Type B pancreatic cell (in vitro differentiated cells): ENCODE data around the gene ANKRD28. TPM values are rescaled to one million over a fixed set of nuclear protein-coding genes. Genes with fewer than 3 reads are reported as not detected.

ENCODE experiments used
- DNase-seq: peaks from one replicate; pipeline ENCODE4 v3.0.0; 2021; ENCODE audit warnings: mixed read lengths; ENCODE audit not compliant: unreplicated experiment; ENCODE audit errors: extremely low spot score
- H3K27ac Mint-ChIP-seq: 2 replicates; pipeline ENCODE4 v1.8.0; 2021; ENCODE audit warnings: mild to moderate bottlenecking, mixed read lengths
- H3K27me3 Mint-ChIP-seq: 2 replicates; pipeline ENCODE4 v1.8.0; 2021; ENCODE audit warnings: mixed read lengths
- H3K36me3 Mint-ChIP-seq: 2 replicates; pipeline ENCODE4 v1.8.0; 2021; ENCODE audit warnings: mixed read lengths
- H3K4me1 Mint-ChIP-seq: one replicate; pipeline ENCODE4 v1.8.0; 2021; ENCODE audit warnings: mixed read lengths; ENCODE audit not compliant: unreplicated experiment
- H3K4me3 Mint-ChIP-seq: 2 replicates; pipeline ENCODE4 v1.8.0; 2021; ENCODE audit warnings: mild to moderate bottlenecking, mixed read lengths
- H3K9me3 Mint-ChIP-seq: 2 replicates; pipeline ENCODE4 v1.8.0; 2021; ENCODE audit warnings: mixed read lengths
- total RNA-seq: library from RNA; stranded (reverse); gene quantifications from 2 replicates; pipeline ENCODE4 v1.2.1, GENCODE V29; 2021; ENCODE audit warnings: low replicate concordance
- TF ChIP-seq, protein P1 (sequence below): fragments of 200-600 bp; sonication (generic); conservative IDR thresholded peaks from 2 replicates; pipeline ENCODE4 v1.5.0; 2021; ENCODE audit warnings: antibody characterized with exemption, mild to moderate bottlenecking

ANKRD28 gene
- total RNA-seq, 1 donor from 2014 or later = 44.3 TPM

GRCh38 chr3:15657016-15657415, 140.8 kb downstream of the ANKRD28 start:
- peaks cover 4% of the 10 kb centered on the region for H3K36me3 Mint-ChIP-seq
- TF ChIP-seq, protein P1, sequence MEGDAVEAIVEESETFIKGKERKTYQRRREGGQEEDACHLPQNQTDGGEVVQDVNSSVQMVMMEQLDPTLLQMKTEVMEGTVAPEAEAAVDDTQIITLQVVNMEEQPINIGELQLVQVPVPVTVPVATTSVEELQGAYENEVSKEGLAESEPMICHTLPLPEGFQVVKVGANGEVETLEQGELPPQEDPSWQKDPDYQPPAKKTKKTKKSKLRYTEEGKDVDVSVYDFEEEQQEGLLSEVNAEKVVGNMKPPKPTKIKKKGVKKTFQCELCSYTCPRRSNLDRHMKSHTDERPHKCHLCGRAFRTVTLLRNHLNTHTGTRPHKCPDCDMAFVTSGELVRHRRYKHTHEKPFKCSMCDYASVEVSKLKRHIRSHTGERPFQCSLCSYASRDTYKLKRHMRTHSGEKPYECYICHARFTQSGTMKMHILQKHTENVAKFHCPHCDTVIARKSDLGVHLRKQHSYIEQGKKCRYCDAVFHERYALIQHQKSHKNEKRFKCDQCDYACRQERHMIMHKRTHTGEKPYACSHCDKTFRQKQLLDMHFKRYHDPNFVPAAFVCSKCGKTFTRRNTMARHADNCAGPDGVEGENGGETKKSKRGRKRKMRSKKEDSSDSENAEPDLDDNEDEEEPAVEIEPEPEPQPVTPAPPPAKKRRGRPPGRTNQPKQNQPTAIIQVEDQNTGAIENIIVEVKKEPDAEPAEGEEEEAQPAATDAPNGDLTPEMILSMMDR = no peak

DNA sequence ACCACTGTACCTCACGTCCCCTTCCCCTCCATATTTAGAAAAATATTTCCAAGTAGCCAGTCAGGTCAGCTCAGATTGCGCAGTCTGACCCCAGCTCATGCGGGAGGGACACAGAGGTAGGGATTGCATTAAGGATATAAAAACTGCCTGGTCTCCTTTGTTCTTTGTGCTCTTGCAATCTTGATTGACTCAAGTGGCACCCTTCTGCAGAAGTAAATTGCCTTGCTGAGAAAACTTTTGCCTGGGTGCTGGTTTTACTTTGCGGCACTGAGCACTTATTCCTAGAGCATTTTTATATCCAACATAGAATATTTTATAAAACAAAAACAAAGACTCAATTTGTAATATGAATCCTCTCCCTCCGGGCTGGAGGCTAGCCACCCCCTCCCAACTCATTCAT, 141.4 kb downstream of the ANKRD28 start:
- DNase-seq = no peak
- Mint-ChIP-seq H3K27ac (no peak overlapping the region), H3K36me3 (peaks cover 4% of the 10 kb centered on the region), H3K9me3 (peaks cover 11% of the 10 kb centered on the region), H3K27me3 (no peaks in the 10 kb centered on the region), H3K4me1 (peaks cover 10% of the 10 kb centered on the region), H3K4me3 (no peak overlapping the region)
- TF ChIP-seq, protein P1 = no peak

More at GRCh38 chr3:15657016-15657415, 140.8 kb downstream of the ANKRD28 start:
- Mint-ChIP-seq H3K4me1 (peaks cover 9% of the 10 kb centered on the region), H3K9me3 (peaks cover 14% of the 10 kb centered on the region), H3K27me3 (no peaks in the 10 kb centered on the region), H3K4me3 (no peak overlapping the region), H3K27ac (no peak overlapping the region)
- no peak for DNase-seq

DNA sequence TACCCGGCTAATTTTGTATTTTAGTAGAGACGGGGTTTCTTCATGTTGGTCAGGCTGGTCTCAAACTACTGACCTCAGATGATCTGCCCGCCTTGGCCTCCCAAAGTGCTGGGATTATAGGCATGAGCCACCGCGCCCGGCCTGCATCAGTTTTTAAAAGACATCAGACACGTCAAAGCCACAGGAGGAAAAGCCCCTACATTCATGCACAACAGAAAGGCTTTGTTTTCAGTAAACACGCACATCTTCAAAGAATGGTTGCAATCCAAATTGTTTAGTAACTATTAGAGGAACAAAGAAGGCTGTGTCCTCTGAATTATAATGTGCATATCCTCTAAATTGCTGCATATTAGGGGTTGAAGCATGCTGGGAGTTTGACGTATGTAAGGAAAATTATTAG, 142.9 kb downstream of the ANKRD28 start:
- peaks cover 14% of the 10 kb centered on the region for H3K4me1 Mint-ChIP-seq
- TF ChIP-seq, protein P1 = no peak
- H3K27ac Mint-ChIP-seq = no peak overlapping the region
- H3K9me3 Mint-ChIP-seq = peaks cover 10% of the 10 kb centered on the region
- DNase-seq = no peak
- no peak overlapping the region for H3K4me3 Mint-ChIP-seq
- no peaks in the 10 kb centered on the region for H3K27me3 Mint-ChIP-seq
- H3K36me3 Mint-ChIP-seq = peaks cover 4% of the 10 kb centered on the region

- Mint-ChIP-seq H3K4me3 (no peak overlapping the region), H3K4me1 (peaks cover 9% of the 10 kb centered on the region), H3K36me3 (peaks cover 4% of the 10 kb centered on the region), H3K9me3 (peaks cover 5% of the 10 kb centered on the region), H3K27me3 (no peaks in the 10 kb centered on the region), H3K27ac (no peak overlapping the region)
- TF ChIP-seq, protein P1 = no peak
- no peak for DNase-seq
Observed at GRCh38 chr3:15654127-15654526, 143.7 kb downstream of the ANKRD28 start.

DNA sequence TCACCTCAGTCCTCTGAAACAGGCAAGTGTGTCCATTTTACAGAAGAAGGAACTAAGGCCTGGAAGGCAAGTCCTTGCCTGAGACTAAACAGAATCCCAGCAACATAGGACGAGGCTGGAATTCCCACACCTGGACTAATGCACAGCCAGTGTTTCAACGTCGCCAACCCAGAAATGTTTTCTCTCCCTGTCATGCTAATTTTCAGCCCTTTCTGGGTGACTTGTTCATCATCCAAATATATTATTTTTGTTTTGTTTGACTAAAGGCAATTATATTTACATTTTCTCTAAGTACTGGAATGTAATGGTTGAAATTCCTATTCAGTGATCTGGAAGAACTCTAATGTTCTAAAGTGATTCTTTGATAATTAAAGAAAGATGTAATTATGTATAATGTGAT, 144.5 kb downstream of the ANKRD28 start:
- DNase-seq = no peak
- H3K9me3 Mint-ChIP-seq = peaks cover 5% of the 10 kb centered on the region
- peaks cover 9% of the 10 kb centered on the region for H3K4me1 Mint-ChIP-seq
- no peak overlapping the region for H3K4me3 Mint-ChIP-seq
- no peak overlapping the region for H3K27ac Mint-ChIP-seq
- no peaks in the 10 kb centered on the region for H3K27me3 Mint-ChIP-seq
- TF ChIP-seq, protein P1 = no peak
- H3K36me3 Mint-ChIP-seq = peaks cover 4% of the 10 kb centered on the region

DNA sequence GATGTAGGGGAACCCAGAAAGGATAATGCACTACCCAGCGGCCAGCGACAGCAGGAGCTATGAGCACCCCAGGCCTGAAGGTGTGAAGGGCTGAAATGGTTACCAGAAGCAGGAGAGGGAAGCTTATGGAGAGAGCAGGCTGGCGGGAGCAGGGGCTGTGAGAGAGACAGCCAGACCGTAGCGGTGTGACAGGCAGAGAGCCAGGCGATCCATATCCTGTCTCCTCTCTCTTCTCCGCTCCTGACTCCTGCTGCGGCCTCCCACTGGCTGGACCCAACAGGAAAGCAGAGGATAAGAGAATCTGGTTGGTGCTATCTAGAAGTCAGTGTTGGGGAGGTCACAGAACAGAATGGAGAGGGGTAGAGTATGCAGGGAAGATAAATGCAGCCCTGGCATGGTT, 146.4 kb downstream of the ANKRD28 start:
- H3K4me3 Mint-ChIP-seq = no peak overlapping the region
- H3K9me3 Mint-ChIP-seq = peaks cover 5% of the 10 kb centered on the region
- no peak for DNase-seq
- H3K4me1 Mint-ChIP-seq = peaks cover 18% of the 10 kb centered on the region
- no peaks in the 10 kb centered on the region for H3K27me3 Mint-ChIP-seq
- TF ChIP-seq, protein P1 = no peak
- H3K27ac Mint-ChIP-seq = peak overlapping the region; percentile 39
- peaks cover 4% of the 10 kb centered on the region for H3K36me3 Mint-ChIP-seq
